MM.1S (cell line): ENCODE measurements around the gene OPN3.

ENCODE experiments used
- DNase-seq: peaks from one replicate; pipeline ENCODE4 v3.0.0-alpha.2; 2015
- H2AFZ ChIP-seq: fragments of 300-600 bp; sonication (generic); 2 replicates; pipeline ENCODE4 v1.6.0; 2016; ENCODE audit warnings: antibody characterized with exemption, low read length
- H3F3A ChIP-seq: fragments of 300-600 bp; sonication (generic); 2 replicates; pipeline ENCODE4 v1.6.1; 2016; ENCODE audit warnings: mild to moderate bottlenecking, antibody characterized with exemption, low read length, moderate library complexity, mixed read lengths; ENCODE audit not compliant: insufficient read depth
- H3K27ac ChIP-seq: fragments of 300-600 bp; sonication (generic); 2 replicates; pipeline ENCODE4 v1.5.1; 2016; ENCODE audit warnings: mild to moderate bottlenecking, low read length
- H3K27me3 ChIP-seq: fragments of 300-600 bp; sonication (generic); replicated peaks from 2 replicates; pipeline ENCODE4 v1.6.0; 2016; ENCODE audit warnings: low read length; ENCODE audit not compliant: insufficient read depth
- H3K36me3 ChIP-seq: fragments of 300-600 bp; sonication (generic); replicated peaks from 2 replicates; pipeline ENCODE4 v1.6.1; 2016; ENCODE audit warnings: mild to moderate bottlenecking, low read length, mixed read lengths; ENCODE audit not compliant: insufficient read depth
- H3K4me1 ChIP-seq: fragments of 300-600 bp; sonication (generic); 2 replicates; pipeline ENCODE4 v1.6.1; 2016; ENCODE audit warnings: low read length, mixed read lengths
- H3K4me2 ChIP-seq: fragments of 300-600 bp; sonication (generic); 2 replicates; pipeline ENCODE4 v1.6.0; 2016; ENCODE audit warnings: low read depth, low read length
- H3K4me3 ChIP-seq: fragments of 300-600 bp; sonication (generic); 2 replicates; pipeline ENCODE4 v1.5.1; 2016; ENCODE audit warnings: low read length, mixed read lengths
- H3K79me2 ChIP-seq: fragments of 300-600 bp; sonication (generic); 2 replicates; pipeline ENCODE4 v1.6.1; 2016; ENCODE audit warnings: mixed run types, low read length, mixed read lengths
- H3K9ac ChIP-seq: fragments of 300-600 bp; sonication (generic); 2 replicates; pipeline ENCODE4 v1.6.1; 2016; ENCODE audit warnings: low read length, mixed read lengths
- H3K9me2 ChIP-seq: fragments of 300-600 bp; sonication (generic); replicated peaks from 2 replicates; pipeline ENCODE4 v1.6.1; 2016; ENCODE audit warnings: mild to moderate bottlenecking, low read length, mixed read lengths; ENCODE audit not compliant: insufficient read depth
- H3K9me3 ChIP-seq: fragments of 300-600 bp; sonication (generic); replicated peaks from 2 replicates; pipeline ENCODE4 v1.6.1; 2016; ENCODE audit warnings: mild to moderate bottlenecking, low read length, mixed read lengths; ENCODE audit not compliant: insufficient read depth
- H4K20me1 ChIP-seq: fragments of 300-600 bp; sonication (generic); 2 replicates; pipeline ENCODE4 v1.6.1; 2016; ENCODE audit warnings: mild to moderate bottlenecking, low read length, moderate library complexity, mixed read lengths; ENCODE audit not compliant: insufficient read depth
- CTCF ChIP-seq: fragments of 300-600 bp; sonication (generic); IDR thresholded peaks from 2 replicates; pipeline ENCODE4 v1.5.1; 2016; ENCODE audit warnings: antibody characterized with exemption, low read length, mixed read lengths
- EZH2 ChIP-seq: fragments of 300-600 bp; sonication (generic); optimal IDR thresholded peaks from 2 replicates; pipeline ENCODE3; 2017; ENCODE audit warnings: low read depth, mild to moderate bottlenecking, antibody characterized with exemption, low read length, mixed read lengths
- EZH2phosphoT487 ChIP-seq: fragments of 300-600 bp; sonication (generic); IDR thresholded peaks from 2 replicates; pipeline ENCODE4 v1.6.1; 2018; ENCODE audit warnings: antibody characterized with exemption, low read length

OPN3 gene

GRCh38 chr1:241586905-241587512, 53.2 kb downstream of the OPN3 start:
- Histone ChIP-seq H4K20me1 (no peaks in the 10 kb centered on the region), H3K4me3 (no peak overlapping the region), H3K9me2 (no peaks in the 10 kb centered on the region), H3K36me3 (no peaks in the 10 kb centered on the region), H2AFZ (no peak overlapping the region), H3K27me3 (no peaks in the 10 kb centered on the region), H3F3A (no peaks in the 10 kb centered on the region), H3K4me1 (no peaks in the 10 kb centered on the region), H3K9ac (no peak overlapping the region), H3K79me2 (no peaks in the 10 kb centered on the region), H3K9me3 (no peaks in the 10 kb centered on the region), H3K4me2 (no peak overlapping the region), H3K27ac (no peak overlapping the region)
- TF ChIP-seq EZH2 = no peak
- no peak for TF ChIP-seq CTCF
- no peak for TF ChIP-seq EZH2phosphoT487
- DNase-seq = no peak

- H3K27ac ChIP-seq = no peak overlapping the region
- no peaks in the 10 kb centered on the region for H3F3A ChIP-seq
- H3K4me2 ChIP-seq = no peak overlapping the region
- TF ChIP-seq CTCF (no peak), EZH2phosphoT487 (no peak), EZH2 (no peak)
- no peaks in the 10 kb centered on the region for H4K20me1 ChIP-seq
- no peaks in the 10 kb centered on the region for H3K36me3 ChIP-seq
- no peaks in the 10 kb centered on the region for H3K9me3 ChIP-seq
- no peak for DNase-seq
- H3K4me3 ChIP-seq = no peak overlapping the region
- H3K9ac ChIP-seq = no peak overlapping the region
- H2AFZ ChIP-seq = no peak overlapping the region
- no peaks in the 10 kb centered on the region for H3K27me3 ChIP-seq
- no peaks in the 10 kb centered on the region for H3K79me2 ChIP-seq
- no peaks in the 10 kb centered on the region for H3K9me2 ChIP-seq
- H3K4me1 ChIP-seq = no peaks in the 10 kb centered on the region
These were observed 57.2 kb downstream of the OPN3 start for GRCh38 chr1:241582921-241583321.

GRCh38 chr1:241579434-241579833, 60.7 kb downstream of the OPN3 start:
- Histone ChIP-seq H3K27me3 (no peaks in the 10 kb centered on the region), H3K9me3 (no peaks in the 10 kb centered on the region), H3K36me3 (0 out of 2 replicates have a peak, but pooled peaks cover 2% of the 10 kb centered on the region), H3K4me3 (no peak overlapping the region), H3F3A (no peaks in the 10 kb centered on the region), H3K27ac (no peak overlapping the region), H3K4me2 (no peak overlapping the region), H2AFZ (no peak overlapping the region), H3K9me2 (no peaks in the 10 kb centered on the region), H3K4me1 (no peaks in the 10 kb centered on the region), H4K20me1 (no peaks in the 10 kb centered on the region), H3K79me2 (no peaks in the 10 kb centered on the region), H3K9ac (no peak overlapping the region)
- no peak for TF ChIP-seq EZH2phosphoT487
- TF ChIP-seq CTCF = no peak
- no peak for TF ChIP-seq EZH2
- no peak for DNase-seq
